ENCODE measurements around the gene LMNTD2.
A peak's percentile ranks its signal among the peaks of the same experiment; 100 is the strongest.

The LMNTD2 gene

GRCh38 chr11:567629-568292 is 7.2 kb upstream of the LMNTD2 start:
- DNase-seq: peak in 1 of 2 donors; percentile 34
- peak overlapping the region; percentile 52 for H4K91ac ChIP-seq (ENCODE audit: low read depth, low read length)
- no peaks in the 10 kb centered on the region for H3K27me3 ChIP-seq (ENCODE audit: insufficient read depth, low read length)
- H3K79me2 ChIP-seq (ENCODE audit: control insufficient read depth, insufficient read depth, low read length, poor library complexity): peaks cover 9% of the 10 kb centered on the region
- H3K14ac ChIP-seq (ENCODE audit: low read length): peak overlapping the region; percentile 84
- H3K9me3 ChIP-seq (ENCODE audit: insufficient read depth, low read depth, low read length): peaks cover 6% of the 10 kb centered on the region
- H3K27ac ChIP-seq (ENCODE audit: low read depth, low read length): peak overlapping the region; percentile 59
- H3K4me2 ChIP-seq (ENCODE audit: low read length): peak overlapping the region; percentile 99
- H3K9ac ChIP-seq (ENCODE audit: low read length): peak overlapping the region; percentile 31
- H2AFZ ChIP-seq (ENCODE audit: insufficient read depth, low read length, poor library complexity): peak overlapping the region; percentile 26
- peak overlapping the region; percentile 45 for H4K12ac ChIP-seq (ENCODE audit: low read depth, low read length)
- H2BK5ac ChIP-seq (ENCODE audit: low read depth, low read length, poor library complexity): peak overlapping the region; percentile 13
- peaks cover 25% of the 10 kb centered on the region for H3K79me1 ChIP-seq (ENCODE audit: low read length)
- peaks cover 38 to 58% of the 10 kb centered on the region in 2 experiments for H3K4me1 ChIP-seq (ENCODE audit: control insufficient read depth in 1 of 2, insufficient read depth in 2 of 2, low read length in 2 of 2)
- peak overlapping the region; percentile 32 for H2AK5ac ChIP-seq (ENCODE audit: low read length)
- H3K23ac ChIP-seq (ENCODE audit: low read length): no peak overlapping the region
- H2BK120ac ChIP-seq (ENCODE audit: insufficient read depth, low read length, poor library complexity): peak overlapping the region; percentile 21
- H3K36me3 ChIP-seq (ENCODE audit: control insufficient read depth in 1 of 2, insufficient read depth in 2 of 2, low read length in 2 of 2): peaks cover 12 to 15% of the 10 kb centered on the region in 2 experiments
- WGBS (ENCODE audit: extremely low coverage, insufficient coverage, insufficient read length): no CpG with 5 or more reads among the region's 41 CpGs
- peak overlapping the region; percentile 19 for H2BK12ac ChIP-seq (ENCODE audit: low read length)
- peak overlapping the region; percentile 84 for H3K4ac ChIP-seq (ENCODE audit: low read depth, low read length)
- H3K4me3 ChIP-seq (ENCODE audit: low read depth, low read length): peak overlapping the region; percentile 91
- peak overlapping the region; percentile 51 for H3K18ac ChIP-seq (ENCODE audit: low read length)
- H4K8ac ChIP-seq (ENCODE audit: low read depth, low read length): peak overlapping the region; percentile 30

- Histone ChIP-seq H3K18ac (ENCODE audit: low read length) (peak overlapping the region; percentile 51), H3K14ac (ENCODE audit: low read length) (no peak overlapping the region), H3K9ac (ENCODE audit: low read length) (peak overlapping the region; percentile 49), H3K9me3 (ENCODE audit: insufficient read depth, low read depth, low read length) (peaks cover 6% of the 10 kb centered on the region), H2BK5ac (ENCODE audit: low read depth, low read length, poor library complexity) (no peak overlapping the region), H2AK5ac (ENCODE audit: low read length) (peak overlapping the region; percentile 32), H2BK12ac (ENCODE audit: low read length) (no peak overlapping the region), H4K12ac (ENCODE audit: low read depth, low read length) (no peak overlapping the region), H3K4me2 (ENCODE audit: low read length) (peak overlapping the region; percentile 99), H2BK120ac (ENCODE audit: insufficient read depth, low read length, poor library complexity) (no peak overlapping the region), H3K27ac (ENCODE audit: low read depth, low read length) (no peak overlapping the region), H3K27me3 (ENCODE audit: insufficient read depth, low read length) (no peaks in the 10 kb centered on the region), H3K79me1 (ENCODE audit: low read length) (peaks cover 26% of the 10 kb centered on the region), H3K36me3 (ENCODE audit: control insufficient read depth in 1 of 2, insufficient read depth in 2 of 2, low read length in 2 of 2) (peaks cover 16 to 19% of the 10 kb centered on the region in 2 experiments), H4K91ac (ENCODE audit: low read depth, low read length) (no peak overlapping the region), H4K8ac (ENCODE audit: low read depth, low read length) (no peak overlapping the region), H3K23ac (ENCODE audit: low read length) (no peak overlapping the region), H3K4me3 (ENCODE audit: low read depth, low read length) (peak overlapping the region; percentile 18), H2AFZ (ENCODE audit: insufficient read depth, low read length, poor library complexity) (no peak overlapping the region), H3K4ac (ENCODE audit: low read depth, low read length) (peak overlapping the region; percentile 84), H3K4me1 (ENCODE audit: control insufficient read depth in 1 of 2, insufficient read depth in 2 of 2, low read length in 2 of 2) (peaks cover 45 to 63% of the 10 kb centered on the region in 2 experiments), H3K79me2 (ENCODE audit: control insufficient read depth, insufficient read depth, low read length, poor library complexity) (peaks cover 9% of the 10 kb centered on the region)
- DNase-seq: no peak
- WGBS (ENCODE audit: extremely low coverage, insufficient coverage, insufficient read length): no CpG with 5 or more reads among the region's 18 CpGs
Observed at GRCh38 chr11:567011-567628, 6.6 kb upstream of the LMNTD2 start.

GRCh38 chr11:565921-566509 is 5.5 kb upstream of the LMNTD2 start:
- Histone ChIP-seq H3K79me2 (ENCODE audit: control insufficient read depth, insufficient read depth, low read length, poor library complexity) (peaks cover 20% of the 10 kb centered on the region), H3K18ac (ENCODE audit: low read length) (peak overlapping the region; percentile 22), H3K4me1 (ENCODE audit: control insufficient read depth in 1 of 2, insufficient read depth in 2 of 2, low read length in 2 of 2) (peaks cover 48 to 62% of the 10 kb centered on the region in 2 experiments), H3K4ac (ENCODE audit: low read depth, low read length) (peak overlapping the region; percentile 13), H3K4me3 (ENCODE audit: low read depth, low read length) (no peak overlapping the region), H3K79me1 (ENCODE audit: low read length) (peaks cover 37% of the 10 kb centered on the region), H3K23ac (ENCODE audit: low read length) (no peak overlapping the region), H3K27me3 (ENCODE audit: insufficient read depth, low read length) (no peaks in the 10 kb centered on the region), H4K8ac (ENCODE audit: low read depth, low read length) (peak overlapping the region; percentile 40), H3K9ac (ENCODE audit: low read length) (no peak overlapping the region), H3K27ac (ENCODE audit: low read depth, low read length) (peak overlapping the region; percentile 56), H4K12ac (ENCODE audit: low read depth, low read length) (no peak overlapping the region), H3K36me3 (ENCODE audit: control insufficient read depth in 1 of 2, insufficient read depth in 2 of 2, low read length in 2 of 2) (peaks cover 16 to 22% of the 10 kb centered on the region in 2 experiments), H2BK5ac (ENCODE audit: low read depth, low read length, poor library complexity) (peak overlapping the region; percentile 3), H4K91ac (ENCODE audit: low read depth, low read length) (peak overlapping the region; percentile 36), H2BK12ac (ENCODE audit: low read length) (peak overlapping the region; percentile 63), H2BK120ac (ENCODE audit: insufficient read depth, low read length, poor library complexity) (peak overlapping the region; percentile 14), H3K9me3 (ENCODE audit: insufficient read depth, low read depth, low read length) (peaks cover 8% of the 10 kb centered on the region), H2AK5ac (ENCODE audit: low read length) (peak overlapping the region; percentile 5), H3K4me2 (ENCODE audit: low read length) (no peak overlapping the region), H2AFZ (ENCODE audit: insufficient read depth, low read length, poor library complexity) (no peak overlapping the region), H3K14ac (ENCODE audit: low read length) (peak overlapping the region; percentile 54)
- WGBS (ENCODE audit: extremely low coverage, insufficient coverage, insufficient read length): no CpG with 5 or more reads among the region's 12 CpGs
- peak; percentile 68 to 85 for DNase-seq

GRCh38 chr11:563812-564578 is 3.5 kb upstream of the LMNTD2 start:
- peak overlapping the region; percentile 52 for H4K91ac ChIP-seq (ENCODE audit: low read depth, low read length)
- peaks cover 25% of the 10 kb centered on the region for H3K79me2 ChIP-seq (ENCODE audit: control insufficient read depth, insufficient read depth, low read length, poor library complexity)
- H3K27me3 ChIP-seq (ENCODE audit: insufficient read depth, low read length): no peaks in the 10 kb centered on the region
- peak overlapping the region; percentile 0 for H3K4me3 ChIP-seq (ENCODE audit: low read depth, low read length)
- H3K36me3 ChIP-seq (ENCODE audit: control insufficient read depth in 1 of 2, insufficient read depth in 2 of 2, low read length in 2 of 2): peaks cover 16 to 22% of the 10 kb centered on the region in 2 experiments
- peak overlapping the region; percentile 19 for H2BK12ac ChIP-seq (ENCODE audit: low read length)
- no CpG with 5 or more reads among the region's 12 CpGs for WGBS (ENCODE audit: extremely low coverage, insufficient coverage, insufficient read length)
- H3K79me1 ChIP-seq (ENCODE audit: low read length): peaks cover 43% of the 10 kb centered on the region
- H3K9me3 ChIP-seq (ENCODE audit: insufficient read depth, low read depth, low read length): peaks cover 8% of the 10 kb centered on the region
- no peak overlapping the region for H3K4ac ChIP-seq (ENCODE audit: low read depth, low read length)
- H3K9ac ChIP-seq (ENCODE audit: low read length): no peak overlapping the region
- H3K23ac ChIP-seq (ENCODE audit: low read length): no peak overlapping the region
- peak overlapping the region; percentile 25 for H2BK120ac ChIP-seq (ENCODE audit: insufficient read depth, low read length, poor library complexity)
- H3K27ac ChIP-seq (ENCODE audit: low read depth, low read length): peak overlapping the region; percentile 49
- peak overlapping the region; percentile 55 for H2BK5ac ChIP-seq (ENCODE audit: low read depth, low read length, poor library complexity)
- H3K4me2 ChIP-seq (ENCODE audit: low read length): peak overlapping the region; percentile 3
- peak overlapping the region; percentile 34 for H3K18ac ChIP-seq (ENCODE audit: low read length)
- peaks cover 49 to 62% of the 10 kb centered on the region in 2 experiments for H3K4me1 ChIP-seq (ENCODE audit: control insufficient read depth in 1 of 2, insufficient read depth in 2 of 2, low read length in 2 of 2)
- peak; percentile 83 to 87 for DNase-seq
- H2AK5ac ChIP-seq (ENCODE audit: low read length): no peak overlapping the region
- H2AFZ ChIP-seq (ENCODE audit: insufficient read depth, low read length, poor library complexity): no peak overlapping the region
- no peak overlapping the region for H4K12ac ChIP-seq (ENCODE audit: low read depth, low read length)
- H4K8ac ChIP-seq (ENCODE audit: low read depth, low read length): peak overlapping the region; percentile 5
- H3K14ac ChIP-seq (ENCODE audit: low read length): peak overlapping the region; percentile 38
